SK-MEL-5 (cell line): Measurements from ENCODE around the gene AP2A2. TPM values are rescaled to one million over a fixed set of nuclear protein-coding genes. Genes with fewer than 3 reads are reported as not detected.

Source experiments
- DNase-seq: peaks from one replicate; pipeline ENCODE4 v3.0.0-alpha.2; 2016; ENCODE audit warnings: low read depth, low spot score
- in situ Hi-C: cut with HindIII; loops from 2 replicates; pipeline ENCODE4 v1.10.0; 2016; ENCODE audit warnings: low sequenced_read_pairs, high pct_unique_total_duplicates, low pct_unique_long_range_greater_than_20kb
- total RNA-seq: library from RNA; depleted of rRNA; stranded (reverse); fragments of >200 nt; shearing (Covaris generic); gene quantifications from 2 replicates; pipeline ENCODE4 v1.2.3, GENCODE V29; 2014

The AP2A2 gene
- total RNA-seq, 1 experiment from 2014 or later: 14.6 TPM

GRCh38 chr11:995752-996420 lies 70.2 kb downstream of the AP2A2 start:
- in situ Hi-C loops: no loop called here
- no peak for DNase-seq

GRCh38 chr11:996681-997080 lies 71.0 kb downstream of the AP2A2 start:
- in situ Hi-C loops: no loop called here
- no peak for DNase-seq

- in situ Hi-C loops: no loop called here
Observed at GRCh38 chr11:997907-998306, 72.2 kb downstream of the AP2A2 start.

GRCh38 chr11:999009-999408 lies 73.3 kb downstream of the AP2A2 start:
- no peak for DNase-seq
- in situ Hi-C loops: no loop called here

More at GRCh38 chr11:997907-998306, 72.2 kb downstream of the AP2A2 start:
- no peak for DNase-seq

GRCh38 chr11:1000357-1001278 lies 74.9 kb downstream of the AP2A2 start:
- DNase-seq: no peak
- in situ Hi-C loops: no loop called here

GRCh38 chr11:1001617-1002405 lies 76.1 kb downstream of the AP2A2 start:
- in situ Hi-C loops: no loop called here
- no peak for DNase-seq

- in situ Hi-C loops: no loop called here
- DNase-seq: no peak
Observed at GRCh38 chr11:1002406-1002984, 76.8 kb downstream of the AP2A2 start.

GRCh38 chr11:1003159-1003558 lies 77.5 kb downstream of the AP2A2 start:
- no peak for DNase-seq
- in situ Hi-C loops: no loop called here

GRCh38 chr11:1005928-1006327 lies 80.3 kb downstream of the AP2A2 start:
- no peak for DNase-seq
- in situ Hi-C loops: no loop called here

GRCh38 chr11:1006762-1007161 lies 81.1 kb downstream of the AP2A2 start:
- in situ Hi-C loops: no loop called here
- no peak for DNase-seq

- in situ Hi-C loops: no loop called here
Observed at GRCh38 chr11:1007279-1007678, 81.6 kb downstream of the AP2A2 start.

GRCh38 chr11:1008001-1008802 lies 82.5 kb downstream of the AP2A2 start:
- in situ Hi-C loops: no loop called here
- DNase-seq: no peak

More at GRCh38 chr11:1007279-1007678, 81.6 kb downstream of the AP2A2 start:
- no peak for DNase-seq

- in situ Hi-C loops: no loop called here
- DNase-seq: no peak
Observed at GRCh38 chr11:1008803-1009145, 83.1 kb downstream of the AP2A2 start.

GRCh38 chr11:1009371-1009770 lies 83.7 kb downstream of the AP2A2 start:
- in situ Hi-C loops: no loop called here
- no peak for DNase-seq

GRCh38 chr11:1009991-1010390 lies 84.3 kb downstream of the AP2A2 start:
- in situ Hi-C loops: no loop called here
- DNase-seq: no peak

GRCh38 chr11:1010551-1011319 lies 85.1 kb downstream of the AP2A2 start:
- DNase-seq: no peak
- in situ Hi-C loops: no loop called here

GRCh38 chr11:1011320-1011698 lies 85.6 kb downstream of the AP2A2 start:
- no peak for DNase-seq
- in situ Hi-C loops: no loop called here
